Panc1 (cell line): ENCODE measurements around the gene VTI1B. TPM values are rescaled to one million over a fixed set of nuclear protein-coding genes. Genes with fewer than 3 reads are reported as not detected.
"Not testable (repeated sequence)": the region's sequence is repeated elsewhere in the genome, so short reads cannot be mapped to it uniquely, and the experiment has no call there.

ENCODE experiments used
- ATAC-seq: fragments of 200-7000 bp; cut with Tn5 transposase; 2 replicates; pipeline ENCODE4 v1.9.1; 2020; ENCODE audit warnings: mild to moderate bottlenecking, moderate library complexity
- BruUV-seq: library from RNA; stranded (reverse); fragments of 400-500 nt; replicated peaks from 2 replicates; lab custom pipeline; 2021; lab: Mats Ljungman, UMichigan
- CTCF ChIA-PET: fragments of 300-600 bp; sonication (Branson Sonifier 250); formaldehyde crosslinking; loops from one replicate; lab custom pipeline; 2022; ENCODE audit warnings: antibody characterized with exemption; lab: Charles Lee
- POLR2A ChIA-PET: fragments of 300-600 bp; sonication (Branson Sonifier 250); formaldehyde crosslinking; loops from one replicate; lab custom pipeline; 2022; ENCODE audit warnings: antibody characterized with exemption; lab: Charles Lee
- DNase-seq: peaks from one replicate; pipeline ENCODE4 v3.0.0-alpha.2; 2010; ENCODE audit warnings: low read depth, low spot score
- H3K27ac ChIP-seq: 2 replicates; pipeline ENCODE4 v1.5.1; 2011; ENCODE audit warnings: mild to moderate bottlenecking, low read length, inconsistent platforms
- H3K27me3 ChIP-seq: fragments of 200-500 bp; sonication (Bioruptor generic); 2 replicates; pipeline ENCODE4 v1.6.0; 2014; ENCODE audit warnings: low read length, inconsistent platforms; ENCODE audit not compliant: control insufficient read depth, insufficient read depth
- H3K36me3 ChIP-seq: fragments of 200-500 bp; sonication (Bioruptor generic); 2 replicates; pipeline ENCODE4 v1.5.1; 2014; ENCODE audit warnings: inconsistent platforms, mild to moderate bottlenecking, low read length, moderate library complexity; ENCODE audit not compliant: control insufficient read depth, insufficient read depth
- H3K4me1 ChIP-seq: 2 replicates; pipeline ENCODE4 v1.5.1; 2011; ENCODE audit warnings: inconsistent platforms, mild to moderate bottlenecking, low read length, moderate library complexity; ENCODE audit not compliant: control insufficient read depth, insufficient read depth
- H3K4me3 ChIP-seq, 2 experiments: 2 replicates each; pipeline ENCODE4 v1.5.1; 2011 to 2012; ENCODE audit warnings: low read depth in 2 of 2, low read length in 2 of 2, mild to moderate bottlenecking in 2 of 2, inconsistent platforms in 1 of 2, moderate library complexity in 1 of 2
- H3K9me3 ChIP-seq: fragments of 200-500 bp; sonication (Bioruptor generic); 2 replicates; pipeline ENCODE4 v1.5.1; 2014; ENCODE audit warnings: low read depth, mild to moderate bottlenecking, inconsistent platforms, low read length, moderate library complexity; ENCODE audit not compliant: control insufficient read depth, insufficient read depth
- CTCF ChIP-seq: fragments of 450-650 bp; IDR thresholded peaks from 2 replicates; pipeline ENCODE4 v1.5.1; 2017; ENCODE audit warnings: mild to moderate bottlenecking
- POLR2AphosphoS5 ChIP-seq: IDR thresholded peaks from 2 replicates; pipeline ENCODE4 v1.6.1; 2012; ENCODE audit warnings: mild to moderate bottlenecking, low read depth, low read length, moderate library complexity
- REST ChIP-seq, 2 experiments: IDR thresholded peaks; 2 replicates each; pipeline ENCODE4 v1.6.1; 2011 to 2012; ENCODE audit warnings: low read depth in 2 of 2, control low read depth in 1 of 2, low read length in 1 of 2, mild to moderate bottlenecking in 1 of 2, moderate library complexity in 1 of 2; ENCODE audit not compliant: insufficient read depth in 1 of 2
- SIN3A ChIP-seq: IDR thresholded peaks from 2 replicates; pipeline ENCODE4 v1.6.1; 2012; ENCODE audit warnings: low read depth, mild to moderate bottlenecking, low read length, moderate library complexity, borderline replicate concordance; ENCODE audit not compliant: insufficient read depth
- TCF7L2 ChIP-seq: IDR thresholded peaks from 2 replicates; pipeline ENCODE4 v1.6.1; 2011; ENCODE audit warnings: mild to moderate bottlenecking, low read depth, low read length, inconsistent platforms
- in situ Hi-C: cut with HindIII; loops from 2 replicates; pipeline ENCODE4 v1.10.0; 2016; ENCODE audit warnings: low sequenced_read_pairs, low pct_unique_long_range_greater_than_20kb
- intact Hi-C: fragments of 100-400 bp; cut with micrococcal nuclease; formaldehyde crosslinking; loops from one replicate; pipeline ENCODE4 v1.10.0; 2022; ENCODE audit not compliant: unreplicated experiment
- total RNA-seq: library from RNA; stranded (reverse); gene quantifications from one replicate; pipeline ENCODE4 v1.2.1, GENCODE V29; 2021; ENCODE audit not compliant: unreplicated experiment

Gene VTI1B
- total RNA-seq, 1 experiment from 2014 or later: 84.9 TPM

GRCh38 chr14:67710209-67710608 lies 35.8 kb upstream of the VTI1B start:
- no peaks in the 10 kb centered on the region for H3K4me1 ChIP-seq
- DNase-seq: no peak
- no peaks in the 10 kb centered on the region for H3K36me3 ChIP-seq
- ChIA-PET POLR2A (no interaction called here), CTCF (no interaction called here)
- in situ Hi-C loops (no loop called here), intact Hi-C loops (no loop called here)
- no peaks in the 10 kb centered on the region; the same call in 1 of the 2 replicates for H3K9me3 ChIP-seq
- H3K4me3 ChIP-seq: no peak overlapping the region
- no peak for ATAC-seq
- H3K27me3 ChIP-seq: no peaks in the 10 kb centered on the region
- H3K27ac ChIP-seq: no peak overlapping the region
- no TSS peak for BruUV-seq
- no peak for TF ChIP-seq SIN3A

GRCh38 chr14:67709796-67710195 lies 35.4 kb upstream of the VTI1B start:
- H3K27ac ChIP-seq, DNase-seq, H3K4me1 ChIP-seq, CTCF ChIA-PET, in situ Hi-C loops, ATAC-seq, H3K27me3 ChIP-seq, BruUV-seq, H3K4me3 ChIP-seq, H3K36me3 ChIP-seq, POLR2A ChIA-PET, H3K9me3 ChIP-seq: not testable (repeated sequence)
- intact Hi-C loops: loop anchor here (10.0 kb wide), 1 partner anchor 95 kb away; the partner anchor contains the start of gene ARG2

- CTCF ChIA-PET, DNase-seq, ATAC-seq, H3K27me3 ChIP-seq, H3K9me3 ChIP-seq, H3K27ac ChIP-seq, BruUV-seq, H3K36me3 ChIP-seq, H3K4me3 ChIP-seq, H3K4me1 ChIP-seq, in situ Hi-C loops, POLR2A ChIA-PET: not testable (repeated sequence)
- intact Hi-C loops: loop anchor here (10.0 kb wide), 1 partner anchor 95 kb away; the partner anchor contains the start of gene ARG2
These were observed 34.9 kb upstream of the VTI1B start for GRCh38 chr14:67709346-67709745.

- Histone ChIP-seq H3K36me3 (no peaks in the 10 kb centered on the region), H3K4me3 (no peak overlapping the region), H3K27ac (no peak overlapping the region), H3K27me3 (no peaks in the 10 kb centered on the region), H3K9me3 (no peaks in the 10 kb centered on the region; the same call in 1 of the 2 replicates), H3K4me1 (peaks cover 3% of the 10 kb centered on the region; the same call in 1 of the 2 replicates)
- ChIA-PET CTCF (interaction anchor here (1.2 kb wide), 1 partner anchor 178 kb away, joined by 8 read pairs; no protein-coding TSS in a partner anchor), POLR2A (no interaction called here)
- ATAC-seq (no peak), DNase-seq (no peak)
- in situ Hi-C loops (no loop called here), intact Hi-C loops (loop anchor here (10.0 kb wide), 1 partner anchor 90 kb away; the partner anchor contains the start of gene ARG2)
- no TSS peak for BruUV-seq
- TF ChIP-seq POLR2AphosphoS5 (no peak), REST (IDR thresholded peaks at IDR 0.05; ENCODE audit: insufficient read depth in 1 of 2, low read depth in 2 of 2, low read length in 1 of 2) (no peak), CTCF (no peak), SIN3A (no peak), TCF7L2 (no peak)
These were observed 30.8 kb upstream of the VTI1B start for GRCh38 chr14:67705211-67705610.
